ENCODE data around the gene CEP170B.

CEP170B gene

DNA sequence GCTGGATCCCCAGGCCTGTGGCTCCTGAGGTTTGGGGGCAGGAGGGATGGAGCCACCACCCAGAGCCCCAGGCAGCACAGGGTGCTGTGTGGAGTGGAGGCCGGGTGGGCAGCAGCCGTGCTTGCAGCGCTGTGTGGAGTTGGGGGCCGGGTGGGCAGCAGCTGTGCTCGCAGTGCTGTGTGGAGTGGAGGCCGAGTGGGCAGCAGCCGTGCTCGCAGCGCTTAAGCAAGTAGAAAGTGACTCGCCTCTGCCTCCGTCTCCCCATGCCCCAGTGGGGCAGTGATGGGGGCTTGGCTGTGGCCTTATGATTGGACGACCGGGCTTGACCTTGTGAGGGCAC lies 10.3 kb downstream of the CEP170B start:
- Histone ChIP-seq H3K9me3 (ENCODE audit: low read length) (no peaks in the 10 kb centered on the region), H3K4me3 (ENCODE audit: low read depth, low read length, poor library complexity, severe bottlenecking) (no peak overlapping the region), H3K9ac (ENCODE audit: low read length) (no peak overlapping the region), H3K27ac (ENCODE audit: low read depth, low read length, poor library complexity, severe bottlenecking) (no peak overlapping the region), H4K20me1 (ENCODE audit: insufficient read depth, low read length) (no peaks in the 10 kb centered on the region), H3K27me3 (ENCODE audit: insufficient read depth, low read length) (no peaks in the 10 kb centered on the region), H3K4me2 (ENCODE audit: low read length) (no peak overlapping the region), H3K36me3 (ENCODE audit: insufficient read depth, low read length) (no peaks in the 10 kb centered on the region), H2AFZ (ENCODE audit: low read length) (no peak overlapping the region), H3K9me2 (ENCODE audit: low read depth, low read length) (no peaks in the 10 kb centered on the region), H3K79me2 (ENCODE audit: insufficient read depth, low read length) (no peaks in the 10 kb centered on the region), H3F3A (ENCODE audit: insufficient read depth, low read length) (no peaks in the 10 kb centered on the region), H3K4me1 (ENCODE audit: insufficient read depth, low read length, severe bottlenecking) (no peaks in the 10 kb centered on the region)
- no peak for TF ChIP-seq EZH2 (IDR thresholded peaks at IDR 0.05; ENCODE audit: borderline replicate concordance, low read length)
- TF ChIP-seq, protein P1, sequence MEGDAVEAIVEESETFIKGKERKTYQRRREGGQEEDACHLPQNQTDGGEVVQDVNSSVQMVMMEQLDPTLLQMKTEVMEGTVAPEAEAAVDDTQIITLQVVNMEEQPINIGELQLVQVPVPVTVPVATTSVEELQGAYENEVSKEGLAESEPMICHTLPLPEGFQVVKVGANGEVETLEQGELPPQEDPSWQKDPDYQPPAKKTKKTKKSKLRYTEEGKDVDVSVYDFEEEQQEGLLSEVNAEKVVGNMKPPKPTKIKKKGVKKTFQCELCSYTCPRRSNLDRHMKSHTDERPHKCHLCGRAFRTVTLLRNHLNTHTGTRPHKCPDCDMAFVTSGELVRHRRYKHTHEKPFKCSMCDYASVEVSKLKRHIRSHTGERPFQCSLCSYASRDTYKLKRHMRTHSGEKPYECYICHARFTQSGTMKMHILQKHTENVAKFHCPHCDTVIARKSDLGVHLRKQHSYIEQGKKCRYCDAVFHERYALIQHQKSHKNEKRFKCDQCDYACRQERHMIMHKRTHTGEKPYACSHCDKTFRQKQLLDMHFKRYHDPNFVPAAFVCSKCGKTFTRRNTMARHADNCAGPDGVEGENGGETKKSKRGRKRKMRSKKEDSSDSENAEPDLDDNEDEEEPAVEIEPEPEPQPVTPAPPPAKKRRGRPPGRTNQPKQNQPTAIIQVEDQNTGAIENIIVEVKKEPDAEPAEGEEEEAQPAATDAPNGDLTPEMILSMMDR (IDR thresholded peaks at IDR 0.05; ENCODE audit: low read length), result no peak

DNA sequence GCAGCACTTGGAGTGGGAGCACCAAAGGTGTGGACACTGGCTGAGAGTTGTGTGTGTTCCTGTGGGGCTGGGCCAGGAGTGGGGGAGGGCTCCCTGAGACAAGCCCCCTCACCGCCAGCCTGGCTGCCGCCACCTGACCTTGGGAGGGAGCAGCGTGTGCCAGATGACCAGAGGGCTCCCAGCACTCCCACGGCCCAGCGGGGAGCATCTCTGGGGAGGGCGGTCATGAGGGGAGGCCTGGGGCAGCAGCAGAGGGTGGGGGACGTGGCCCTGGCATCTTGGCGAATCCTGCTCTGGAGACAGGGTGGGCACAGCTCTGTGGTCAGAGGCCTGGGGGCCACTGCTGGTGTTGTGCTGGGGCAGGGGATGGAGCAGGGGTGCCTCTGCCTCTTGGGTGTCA lies 10.7 kb downstream of the CEP170B start:
- no peaks in the 10 kb centered on the region for H3K79me2 ChIP-seq (ENCODE audit: insufficient read depth, low read length)
- no peaks in the 10 kb centered on the region for H4K20me1 ChIP-seq (ENCODE audit: insufficient read depth, low read length)

DNA sequence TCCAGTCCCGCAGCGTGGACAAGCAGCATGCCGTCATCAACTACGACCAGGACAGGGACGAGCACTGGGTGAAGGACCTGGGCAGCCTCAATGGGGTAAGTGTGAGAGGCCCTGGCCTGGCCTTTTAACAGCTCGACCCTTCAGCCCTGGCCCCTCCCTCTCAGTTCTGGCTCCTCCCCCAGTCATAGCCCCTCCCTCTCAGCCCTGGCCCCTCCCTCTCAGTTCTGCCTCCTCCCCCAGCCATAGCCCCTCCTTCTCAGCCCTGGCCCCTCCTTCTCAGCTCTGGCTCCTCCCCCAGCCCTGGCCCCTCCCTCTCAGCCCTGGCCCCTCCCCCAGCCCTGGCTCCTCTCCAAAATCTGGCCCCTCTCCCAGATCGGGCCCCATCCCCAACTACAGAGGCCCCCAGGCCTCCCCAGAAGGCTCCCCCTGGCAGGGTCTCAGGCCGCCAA lies 11.2 kb downstream of the CEP170B start:
- Histone ChIP-seq H3K79me2 (ENCODE audit: insufficient read depth, low read length) (no peaks in the 10 kb centered on the region), H3K4me3 (ENCODE audit: low read depth, low read length, poor library complexity, severe bottlenecking) (no peak overlapping the region), H3K4me1 (ENCODE audit: insufficient read depth, low read length, severe bottlenecking) (no peaks in the 10 kb centered on the region), H3F3A (ENCODE audit: insufficient read depth, low read length) (no peaks in the 10 kb centered on the region), H3K36me3 (ENCODE audit: insufficient read depth, low read length) (no peaks in the 10 kb centered on the region), H3K27ac (ENCODE audit: low read depth, low read length, poor library complexity, severe bottlenecking) (no peak overlapping the region), H3K9me2 (ENCODE audit: low read depth, low read length) (no peaks in the 10 kb centered on the region), H2AFZ (ENCODE audit: low read length) (no peak overlapping the region), H3K9ac (ENCODE audit: low read length) (no peak overlapping the region), H3K9me3 (ENCODE audit: low read length) (no peaks in the 10 kb centered on the region), H4K20me1 (ENCODE audit: insufficient read depth, low read length) (no peaks in the 10 kb centered on the region), H3K27me3 (ENCODE audit: insufficient read depth, low read length) (0 out of 2 replicates have a peak, but pooled peaks cover 2% of the 10 kb centered on the region), H3K4me2 (ENCODE audit: low read length) (no peak overlapping the region)
- TF ChIP-seq EZH2 (IDR thresholded peaks at IDR 0.05; ENCODE audit: borderline replicate concordance, low read length), result no peak

More for the DNA sequence above, 10.7 kb downstream of the CEP170B start:
- TF ChIP-seq, protein P1 (IDR thresholded peaks at IDR 0.05; ENCODE audit: low read length), result no peak
- Histone ChIP-seq H3K9ac (ENCODE audit: low read length) (no peak overlapping the region), H3K4me3 (ENCODE audit: low read depth, low read length, poor library complexity, severe bottlenecking) (no peak overlapping the region), H3K4me1 (ENCODE audit: insufficient read depth, low read length, severe bottlenecking) (no peaks in the 10 kb centered on the region), H2AFZ (ENCODE audit: low read length) (no peak overlapping the region), H3K9me3 (ENCODE audit: low read length) (no peaks in the 10 kb centered on the region), H3K4me2 (ENCODE audit: low read length) (no peak overlapping the region), H3K9me2 (ENCODE audit: low read depth, low read length) (no peaks in the 10 kb centered on the region), H3K27me3 (ENCODE audit: insufficient read depth, low read length) (no peaks in the 10 kb centered on the region), H3K36me3 (ENCODE audit: insufficient read depth, low read length) (no peaks in the 10 kb centered on the region), H3F3A (ENCODE audit: insufficient read depth, low read length) (no peaks in the 10 kb centered on the region), H3K27ac (ENCODE audit: low read depth, low read length, poor library complexity, severe bottlenecking) (no peak overlapping the region)

DNA sequence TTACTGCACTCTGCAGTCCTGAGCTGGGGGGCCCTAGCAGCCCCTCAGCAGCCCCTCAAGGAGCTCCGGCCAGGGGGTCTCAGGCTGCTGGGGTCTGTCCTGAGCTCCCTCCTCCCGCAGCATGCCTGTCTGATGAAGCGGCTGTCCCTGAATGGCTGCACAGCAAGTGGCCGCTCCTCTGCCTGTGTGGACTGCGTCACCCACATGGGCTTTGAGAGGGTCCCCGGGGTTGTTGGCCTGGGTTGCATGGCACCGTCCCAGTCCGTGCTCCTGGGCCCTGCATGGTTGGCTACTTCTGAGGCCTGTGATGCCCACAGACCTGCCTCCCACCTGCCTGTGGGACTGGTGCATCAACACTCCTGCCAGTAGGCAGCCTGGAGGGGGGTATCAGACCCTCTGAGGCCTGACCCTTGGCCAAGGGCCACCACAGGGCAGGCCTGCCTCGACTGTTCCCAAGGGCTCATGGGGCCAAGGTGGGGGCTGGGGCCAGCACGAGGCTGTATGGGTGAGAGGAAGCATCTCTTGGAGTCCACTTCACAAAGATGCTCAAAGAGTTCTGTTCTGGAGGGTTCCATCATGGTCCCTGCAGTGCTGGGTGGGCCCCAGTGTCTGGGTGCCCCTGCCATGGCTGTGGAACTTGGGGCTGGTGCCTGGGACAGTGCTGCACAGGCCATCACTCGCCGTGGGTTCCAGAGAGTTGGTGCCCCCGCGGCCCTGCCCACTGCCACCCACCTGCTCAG lies 12.2 kb downstream of the CEP170B start:
- TF ChIP-seq EZH2 (IDR thresholded peaks at IDR 0.05; ENCODE audit: borderline replicate concordance, low read length), result no peak
- TF ChIP-seq, protein P1 (IDR thresholded peaks at IDR 0.05; ENCODE audit: low read length), result no peak
- Histone ChIP-seq H3K27ac (ENCODE audit: low read depth, low read length, poor library complexity, severe bottlenecking) (no peak overlapping the region), H3K79me2 (ENCODE audit: insufficient read depth, low read length) (no peaks in the 10 kb centered on the region), H3K9me3 (ENCODE audit: low read length) (no peaks in the 10 kb centered on the region), H3K36me3 (ENCODE audit: insufficient read depth, low read length) (no peaks in the 10 kb centered on the region), H3F3A (ENCODE audit: insufficient read depth, low read length) (no peaks in the 10 kb centered on the region), H3K4me2 (ENCODE audit: low read length) (no peak overlapping the region), H3K4me1 (ENCODE audit: insufficient read depth, low read length, severe bottlenecking) (no peaks in the 10 kb centered on the region), H3K4me3 (ENCODE audit: low read depth, low read length, poor library complexity, severe bottlenecking) (no peak overlapping the region), H3K27me3 (ENCODE audit: insufficient read depth, low read length) (0 out of 2 replicates have a peak, but pooled peaks cover 5% of the 10 kb centered on the region), H3K9ac (ENCODE audit: low read length) (no peak overlapping the region), H2AFZ (ENCODE audit: low read length) (no peak overlapping the region), H4K20me1 (ENCODE audit: insufficient read depth, low read length) (no peaks in the 10 kb centered on the region), H3K9me2 (ENCODE audit: low read depth, low read length) (no peaks in the 10 kb centered on the region)
